DMS79 (cell line): ENCODE results near the gene STK33.

ENCODE experiments used
- DNase-seq: peaks from one replicate; lab custom pipeline; 2025; lab: John Stamatoyannopoulos, UW

The STK33 gene

GRCh38 chr11:8373519-8374432 lies 220.3 kb downstream of the STK33 start:
- DNase-seq: no peak

GRCh38 chr11:8372641-8373381 lies 221.2 kb downstream of the STK33 start:
- DNase-seq: no peak

GRCh38 chr11:8371516-8371884 lies 222.5 kb downstream of the STK33 start:
- no peak for DNase-seq

- DNase-seq: no peak
Observed at GRCh38 chr11:8370812-8371515, 223.1 kb downstream of the STK33 start.

GRCh38 chr11:8369592-8370205 lies 224.3 kb downstream of the STK33 start:
- DNase-seq: no peak

- DNase-seq: no peak
Observed at GRCh38 chr11:8368772-8369171, 225.3 kb downstream of the STK33 start.

- DNase-seq: no peak
Observed at GRCh38 chr11:8368194-8368593, 225.8 kb downstream of the STK33 start.

GRCh38 chr11:8366316-8366715 lies 227.7 kb downstream of the STK33 start:
- no peak for DNase-seq

- no peak for DNase-seq
Observed at GRCh38 chr11:8365216-8365941, 228.6 kb downstream of the STK33 start.

GRCh38 chr11:8363921-8364320 lies 230.1 kb downstream of the STK33 start:
- DNase-seq: no peak

GRCh38 chr11:8362899-8363298 lies 231.1 kb downstream of the STK33 start:
- DNase-seq: no peak

GRCh38 chr11:8362491-8362890 lies 231.5 kb downstream of the STK33 start:
- no peak for DNase-seq

GRCh38 chr11:8361664-8362210 lies 232.3 kb downstream of the STK33 start:
- no peak for DNase-seq

GRCh38 chr11:8361206-8361605 lies 232.8 kb downstream of the STK33 start:
- no peak for DNase-seq

GRCh38 chr11:8360086-8360828 lies 233.8 kb downstream of the STK33 start:
- DNase-seq: no peak

- no peak for DNase-seq
Observed at GRCh38 chr11:8359521-8359920, 234.5 kb downstream of the STK33 start.

- no peak for DNase-seq
Observed at GRCh38 chr11:8357891-8358566, 236.0 kb downstream of the STK33 start.

- no peak for DNase-seq
Observed at GRCh38 chr11:8357505-8357888, 236.5 kb downstream of the STK33 start.

- DNase-seq: no peak
Observed at GRCh38 chr11:8356721-8357504, 237.1 kb downstream of the STK33 start.
